GM21390 (cell line): Measurements from ENCODE around the gene CIROP.
"Not testable (repeated sequence)": the region's sequence is repeated elsewhere in the genome, so short reads cannot be mapped to it uniquely, and the experiment has no call there.

ENCODE experiments used
- ATAC-seq: cut with Tn5 transposase; IDR thresholded peaks from one replicate; pipeline ENCODE4 v1.9.1; 2021; ENCODE audit not compliant: unreplicated experiment

CIROP gene

GRCh38 chr14:23114120-23114458 lies 9.3 kb upstream of the CIROP start:
- ATAC-seq = no peak

GRCh38 chr14:23113431-23114119 lies 8.8 kb upstream of the CIROP start:
- ATAC-seq = no peak

DNA sequence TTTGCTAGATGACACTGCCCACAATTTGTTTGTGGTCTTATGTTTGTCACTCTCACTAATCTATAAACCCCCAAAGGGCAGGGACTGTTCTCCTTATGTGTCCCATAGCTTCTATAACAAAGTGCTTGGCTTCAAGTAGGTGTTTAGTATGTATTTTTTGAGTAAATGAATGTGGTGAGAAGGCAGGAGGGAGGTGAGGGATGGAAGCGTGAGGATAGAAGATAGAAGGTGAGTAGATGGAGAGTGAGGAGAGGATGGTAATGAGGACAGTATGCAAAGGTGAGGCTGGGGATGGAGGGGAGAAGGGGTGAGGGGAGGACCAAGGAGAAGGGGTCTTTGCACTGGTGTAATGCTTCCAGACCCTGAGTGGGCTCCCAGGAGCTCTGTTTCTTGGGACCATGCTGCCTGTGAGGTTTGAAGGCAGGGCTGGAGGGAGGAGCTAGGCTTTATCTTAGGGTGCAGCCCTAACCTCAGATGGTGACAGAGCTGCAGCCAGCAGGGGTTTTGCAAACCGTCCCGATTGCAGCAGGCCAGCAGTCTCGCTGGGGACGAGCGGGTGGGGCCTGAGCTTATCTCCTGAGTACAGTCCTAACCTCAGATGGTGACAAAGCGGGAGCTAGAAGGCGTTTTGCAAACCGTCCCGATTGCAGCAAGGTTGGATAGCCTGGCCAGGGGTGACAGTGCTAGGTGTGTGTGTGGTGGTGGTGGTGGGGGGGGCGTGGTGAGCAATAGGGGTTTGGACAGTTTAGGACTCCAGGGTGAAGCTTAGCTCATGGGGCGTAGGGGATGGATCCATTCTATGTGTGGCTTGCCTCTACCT lies 7.8 kb upstream of the CIROP start:
- ATAC-seq = no peak

GRCh38 chr14:23110579-23111365 lies 6.0 kb upstream of the CIROP start:
- ATAC-seq = no peak

- no peak for ATAC-seq
These were observed 5.0 kb upstream of the CIROP start for GRCh38 chr14:23109769-23110168.

DNA sequence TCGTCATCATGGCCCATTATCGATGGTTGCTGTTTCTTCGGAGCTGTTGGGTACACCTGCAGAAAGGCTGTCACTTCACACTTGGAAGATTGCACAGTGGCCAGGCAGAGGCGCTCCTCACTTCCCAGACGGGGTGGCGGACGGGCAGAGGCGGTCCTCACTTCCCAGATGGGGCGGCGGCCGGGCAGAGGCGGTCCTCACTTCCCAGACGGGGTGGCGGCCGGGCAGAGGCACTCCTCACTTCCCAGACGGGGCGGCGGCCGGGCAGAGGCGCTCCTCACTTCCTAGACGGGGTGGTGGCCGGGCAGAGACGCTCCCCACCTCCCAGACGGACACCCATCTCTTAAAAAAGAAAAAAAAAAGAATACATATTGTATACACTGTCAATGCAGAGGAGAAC lies 3.4 kb upstream of the CIROP start:
- not testable (repeated sequence) for ATAC-seq

DNA sequence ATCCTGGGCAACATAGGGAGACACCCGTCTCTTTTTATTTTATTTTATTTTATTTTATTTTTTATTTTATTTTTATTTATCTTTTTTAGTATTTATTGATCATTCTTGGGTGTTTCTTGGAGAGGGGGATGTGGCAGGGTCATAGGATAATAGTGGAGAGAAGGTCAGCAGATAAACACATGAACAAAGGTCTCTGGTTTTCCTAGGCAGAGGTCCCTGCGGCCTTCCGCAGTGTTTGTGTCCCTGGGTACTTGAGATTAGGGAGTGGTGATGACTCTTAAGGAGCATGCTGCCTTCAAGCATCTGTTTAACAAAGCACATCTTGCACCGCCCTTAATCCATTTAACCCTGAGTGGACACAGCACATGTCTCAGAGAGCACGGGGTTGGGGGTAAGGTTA lies 2.8 kb upstream of the CIROP start:
- ATAC-seq = not testable (repeated sequence)

GRCh38 chr14:23106747-23107045 lies 1.9 kb upstream of the CIROP start:
- no peak for ATAC-seq

DNA sequence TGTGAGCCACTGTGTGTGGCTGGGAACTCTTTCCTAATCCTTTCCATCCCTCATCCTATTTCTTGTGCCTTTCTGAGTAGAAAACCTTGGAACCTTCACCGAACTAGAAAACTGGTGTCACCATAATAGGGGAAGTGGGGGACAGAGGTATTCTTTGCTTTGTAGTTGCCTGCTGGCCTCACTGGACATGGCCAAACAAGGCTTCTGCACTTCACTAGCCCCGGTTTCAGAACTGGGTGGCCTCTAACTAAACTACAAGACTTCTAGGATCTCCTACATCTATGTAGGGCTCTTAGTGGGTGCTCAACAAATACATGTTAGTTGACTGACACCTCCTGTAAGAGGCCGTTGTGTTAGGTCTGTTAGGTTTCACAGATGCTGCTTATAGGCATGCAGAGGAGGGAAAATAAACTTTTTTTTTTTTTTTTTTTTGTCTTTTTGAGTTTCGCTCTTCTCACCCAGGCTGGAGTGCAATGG lies 597 bp upstream of the CIROP start:
- no peak for ATAC-seq

DNA sequence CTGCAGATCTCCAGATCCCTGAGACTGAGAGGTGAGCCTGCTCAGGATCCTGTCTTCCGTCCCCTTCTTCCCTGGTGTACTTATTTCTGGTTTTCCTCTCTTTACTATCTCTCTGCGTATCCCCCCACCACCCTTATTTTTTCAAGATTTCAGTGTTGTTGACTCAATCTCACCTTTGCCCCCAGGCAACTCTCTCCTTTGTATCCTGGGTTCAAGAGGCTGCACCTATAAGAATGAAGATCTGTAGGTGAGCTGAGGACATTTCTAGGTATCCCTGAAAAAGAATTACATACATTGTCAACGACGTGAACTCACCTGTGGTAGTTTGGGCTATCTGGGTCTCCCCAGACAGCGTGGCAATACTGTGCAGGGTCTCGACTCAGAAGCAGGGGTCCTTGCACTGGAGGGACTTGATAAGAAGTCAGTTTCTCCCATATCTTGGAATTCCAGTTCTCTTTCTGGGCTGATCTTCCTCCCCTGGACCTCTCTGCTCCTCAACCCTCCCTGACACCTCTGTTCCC lies 659 bp downstream of the CIROP start:
- no peak for ATAC-seq

DNA sequence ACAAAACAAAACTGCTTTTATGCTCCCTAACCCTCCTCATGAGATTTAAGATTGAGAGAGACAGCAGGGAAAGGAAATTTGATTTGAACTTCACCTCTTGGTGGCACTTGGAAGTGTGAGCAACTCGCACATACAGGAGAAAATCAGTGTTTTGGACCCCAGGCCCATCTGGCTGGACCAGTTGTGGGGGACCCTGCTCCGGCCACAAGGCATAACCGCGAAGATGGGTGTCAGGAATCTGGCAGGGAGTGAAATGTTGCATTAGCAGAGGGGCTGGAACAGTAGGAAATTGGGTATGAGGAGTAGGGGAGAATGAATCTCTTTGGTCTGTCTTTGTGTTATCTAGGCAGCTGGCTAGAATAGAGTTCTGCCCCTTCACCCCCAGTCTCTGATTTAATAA lies 1.2 kb downstream of the CIROP start:
- ATAC-seq = no peak

DNA sequence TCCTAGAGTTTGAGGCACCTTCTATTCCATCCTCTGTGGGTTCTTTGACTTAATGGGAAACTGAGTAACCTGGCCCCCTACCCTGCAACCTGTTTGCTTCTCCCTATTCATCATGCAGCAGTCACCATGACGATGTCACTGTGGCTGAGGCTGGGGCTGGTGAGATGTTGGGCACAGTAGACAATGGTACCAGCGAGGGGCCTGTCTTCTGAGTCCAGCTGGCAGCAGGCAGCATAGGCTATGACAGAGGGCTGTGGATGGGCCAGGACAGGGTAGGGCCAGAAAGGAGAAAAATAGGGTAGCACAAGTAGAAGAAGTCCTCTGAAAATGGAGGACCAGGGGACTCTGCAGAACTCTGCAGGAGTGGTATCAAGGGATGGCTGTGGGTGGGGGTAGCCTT lies 2.0 kb downstream of the CIROP start:
- ATAC-seq = no peak

- no peak for ATAC-seq
These were observed 2.7 kb downstream of the CIROP start for GRCh38 chr14:23101986-23102625.

- ATAC-seq = no peak
These were observed 3.4 kb downstream of the CIROP start for GRCh38 chr14:23101213-23101970.

GRCh38 chr14:23099212-23099861 lies 5.5 kb downstream of the CIROP start:
- no peak for ATAC-seq

DNA sequence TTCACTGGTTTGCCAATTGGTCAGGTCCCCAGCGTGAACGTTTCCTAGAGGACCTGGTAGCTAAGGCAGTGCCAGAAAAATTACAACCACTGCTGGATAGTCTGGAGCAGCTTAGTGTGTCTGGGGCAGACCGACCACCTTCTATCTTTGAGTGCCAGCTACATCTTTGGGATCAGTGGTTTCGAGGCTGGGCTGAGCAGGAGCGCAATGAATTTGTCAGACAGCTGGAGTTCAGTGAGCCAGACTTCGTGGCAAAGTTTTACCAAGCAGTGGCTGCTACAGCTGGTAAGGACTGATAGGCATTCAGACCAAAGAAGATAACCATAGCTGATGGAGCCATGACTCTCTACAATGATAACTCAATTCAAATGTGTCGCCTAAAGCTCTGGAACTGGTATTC lies 7.0 kb downstream of the CIROP start:
- no peak for ATAC-seq

- peak; percentile 84 for ATAC-seq
These were observed 9.3 kb downstream of the CIROP start, which contains the start of gene C14orf119 for GRCh38 chr14:23095196-23096108. Gene C14orf119, plus strand, starts transcription at chr14:23095505. Its CDS starts 2,154 bp downstream, at chr14:23097659.

DNA sequence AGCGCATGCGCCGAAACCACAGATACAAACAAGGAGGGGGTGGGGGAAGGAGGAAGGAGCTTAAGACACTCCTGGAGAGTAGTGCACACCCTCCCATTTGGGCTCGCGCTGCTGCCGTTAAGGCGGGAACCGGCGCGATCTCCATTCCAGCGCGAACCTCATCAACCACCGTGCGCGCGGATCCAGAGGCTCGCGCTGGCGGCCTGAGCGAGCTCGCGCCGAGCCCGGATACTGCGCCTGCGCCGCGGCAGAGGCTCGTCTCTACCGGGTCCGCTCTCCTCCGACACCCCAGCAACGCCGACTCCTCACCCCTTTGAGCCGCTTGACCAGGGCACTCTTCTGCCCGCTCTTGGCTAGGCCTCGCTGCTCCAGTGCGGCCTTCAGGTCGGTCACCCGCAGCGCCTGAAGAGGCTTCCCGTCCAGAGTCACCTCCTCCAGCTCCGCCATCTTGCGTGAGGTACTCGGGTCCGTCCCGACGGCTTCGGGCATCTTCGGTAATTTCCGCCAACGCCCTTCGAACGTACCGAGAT lies 10.1 kb downstream of the CIROP start, which contains the start of gene ACIN1:
ACIN1 (minus strand) TSS at position 471 of the 530 bp plus-strand sequence; CDS start at position 447, 24 bp downstream.
- peak; percentile 38 for ATAC-seq
